Activated T-cell treated with anti-CD3 and anti-CD28 coated beads, Interleukin-2, amount 50 U/mL, for 24 hours (primary cell): ENCODE results near the gene PYGM.

Experiments
- DNase-seq: peaks from one replicate; pipeline ENCODE4 v3.0.0-alpha.2; 2020
- H3K27ac Mint-ChIP-seq: 2 replicates; pipeline ENCODE4 v1.8.0; 2020; ENCODE audit warnings: mild to moderate bottlenecking, mixed read lengths
- H3K27me3 Mint-ChIP-seq: 2 replicates; pipeline ENCODE4 v1.8.0; 2020; ENCODE audit warnings: mixed read lengths
- H3K36me3 Mint-ChIP-seq: 2 replicates; pipeline ENCODE4 v1.8.0; 2020; ENCODE audit warnings: low read depth, mixed read lengths
- H3K4me1 Mint-ChIP-seq: 2 replicates; pipeline ENCODE4 v1.8.0; 2020; ENCODE audit warnings: low read depth, mixed read lengths
- H3K4me3 Mint-ChIP-seq: 2 replicates; pipeline ENCODE4 v1.8.0; 2020; ENCODE audit warnings: mild to moderate bottlenecking, moderate library complexity, mixed read lengths
- H3K9me3 Mint-ChIP-seq: 2 replicates; pipeline ENCODE4 v1.8.0; 2020; ENCODE audit warnings: mixed read lengths

PYGM gene

GRCh38 chr11:64796757-64797541, 37.2 kb upstream of the PYGM start:
- Mint-ChIP-seq H3K4me1 (peaks cover 36% of the 10 kb centered on the region), H3K27ac (no peak overlapping the region), H3K27me3 (no peaks in the 10 kb centered on the region), H3K9me3 (no peaks in the 10 kb centered on the region), H3K36me3 (peaks cover 77% of the 10 kb centered on the region), H3K4me3 (no peak overlapping the region)
- no peak for DNase-seq

- H3K9me3 Mint-ChIP-seq: no peaks in the 10 kb centered on the region
- peaks cover 76% of the 10 kb centered on the region for H3K36me3 Mint-ChIP-seq
- no peak for DNase-seq
- H3K27ac Mint-ChIP-seq: peak overlapping the region; percentile 58
- H3K4me3 Mint-ChIP-seq: no peak overlapping the region
- no peaks in the 10 kb centered on the region for H3K27me3 Mint-ChIP-seq
- peaks cover 29% of the 10 kb centered on the region for H3K4me1 Mint-ChIP-seq
Measured at GRCh38 chr11:64796047-64796756, 36.4 kb upstream of the PYGM start.

- peaks cover 76% of the 10 kb centered on the region for H3K36me3 Mint-ChIP-seq
- H3K4me1 Mint-ChIP-seq: peaks cover 22% of the 10 kb centered on the region
- H3K27me3 Mint-ChIP-seq: no peaks in the 10 kb centered on the region
- no peak for DNase-seq
- no peak overlapping the region for H3K27ac Mint-ChIP-seq
- H3K4me3 Mint-ChIP-seq: no peak overlapping the region
- H3K9me3 Mint-ChIP-seq: no peaks in the 10 kb centered on the region
Measured at GRCh38 chr11:64794526-64794925, 34.8 kb upstream of the PYGM start.

GRCh38 chr11:64793271-64794160, 33.7 kb upstream of the PYGM start:
- DNase-seq: no peak
- Mint-ChIP-seq H3K27me3 (no peaks in the 10 kb centered on the region), H3K4me1 (peaks cover 19% of the 10 kb centered on the region), H3K9me3 (no peaks in the 10 kb centered on the region), H3K36me3 (peaks cover 78% of the 10 kb centered on the region), H3K4me3 (no peak overlapping the region), H3K27ac (peak overlapping the region; percentile 77)

DNA sequence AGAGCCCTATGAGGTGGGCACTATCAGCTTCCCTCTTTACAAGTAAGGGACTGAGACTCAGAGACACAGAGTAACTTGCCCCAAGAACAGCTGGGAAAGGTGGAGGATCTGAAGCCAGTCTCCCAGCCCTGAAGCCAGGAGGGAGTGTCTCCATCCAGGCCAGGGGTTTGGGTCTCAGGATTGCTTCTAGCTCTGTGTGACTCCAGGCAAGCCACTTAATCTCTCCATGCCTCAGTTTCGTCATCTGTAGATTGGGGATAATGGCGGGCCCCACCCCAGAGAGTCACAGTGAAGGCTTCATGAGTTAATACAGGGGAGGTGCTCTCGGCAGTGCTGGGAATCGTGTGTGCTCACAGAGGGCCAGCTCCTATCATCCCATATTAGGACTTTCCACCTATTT, 32.7 kb upstream of the PYGM start:
- Mint-ChIP-seq H3K9me3 (no peaks in the 10 kb centered on the region), H3K27me3 (no peaks in the 10 kb centered on the region), H3K27ac (no peak overlapping the region), H3K4me1 (peaks cover 23% of the 10 kb centered on the region), H3K36me3 (peaks cover 75% of the 10 kb centered on the region), H3K4me3 (no peak overlapping the region)
- no peak for DNase-seq

- Mint-ChIP-seq H3K4me3 (no peak overlapping the region), H3K36me3 (peaks cover 71% of the 10 kb centered on the region), H3K9me3 (no peaks in the 10 kb centered on the region), H3K4me1 (peaks cover 24% of the 10 kb centered on the region), H3K27me3 (no peaks in the 10 kb centered on the region), H3K27ac (no peak overlapping the region)
- DNase-seq: no peak
Measured at GRCh38 chr11:64791781-64792291, 32.1 kb upstream of the PYGM start.

GRCh38 chr11:64790205-64791095, 30.7 kb upstream of the PYGM start:
- Mint-ChIP-seq H3K9me3 (no peaks in the 10 kb centered on the region), H3K27me3 (no peaks in the 10 kb centered on the region), H3K27ac (no peak overlapping the region), H3K36me3 (peaks cover 59% of the 10 kb centered on the region), H3K4me1 (peaks cover 20% of the 10 kb centered on the region), H3K4me3 (no peak overlapping the region)
- DNase-seq: no peak

GRCh38 chr11:64789331-64790204, 29.8 kb upstream of the PYGM start:
- H3K27ac Mint-ChIP-seq: no peak overlapping the region
- peaks cover 56% of the 10 kb centered on the region for H3K36me3 Mint-ChIP-seq
- DNase-seq: no peak
- no peaks in the 10 kb centered on the region for H3K27me3 Mint-ChIP-seq
- H3K4me3 Mint-ChIP-seq: no peak overlapping the region
- H3K4me1 Mint-ChIP-seq: peaks cover 19% of the 10 kb centered on the region
- H3K9me3 Mint-ChIP-seq: no peaks in the 10 kb centered on the region

- no peak overlapping the region for H3K4me3 Mint-ChIP-seq
- no peak for DNase-seq
- no peak overlapping the region for H3K27ac Mint-ChIP-seq
- H3K4me1 Mint-ChIP-seq: peaks cover 10% of the 10 kb centered on the region
- H3K36me3 Mint-ChIP-seq: peaks cover 48% of the 10 kb centered on the region
- no peaks in the 10 kb centered on the region for H3K9me3 Mint-ChIP-seq
- H3K27me3 Mint-ChIP-seq: no peaks in the 10 kb centered on the region
Measured at GRCh38 chr11:64788321-64789215, 28.8 kb upstream of the PYGM start.

DNA sequence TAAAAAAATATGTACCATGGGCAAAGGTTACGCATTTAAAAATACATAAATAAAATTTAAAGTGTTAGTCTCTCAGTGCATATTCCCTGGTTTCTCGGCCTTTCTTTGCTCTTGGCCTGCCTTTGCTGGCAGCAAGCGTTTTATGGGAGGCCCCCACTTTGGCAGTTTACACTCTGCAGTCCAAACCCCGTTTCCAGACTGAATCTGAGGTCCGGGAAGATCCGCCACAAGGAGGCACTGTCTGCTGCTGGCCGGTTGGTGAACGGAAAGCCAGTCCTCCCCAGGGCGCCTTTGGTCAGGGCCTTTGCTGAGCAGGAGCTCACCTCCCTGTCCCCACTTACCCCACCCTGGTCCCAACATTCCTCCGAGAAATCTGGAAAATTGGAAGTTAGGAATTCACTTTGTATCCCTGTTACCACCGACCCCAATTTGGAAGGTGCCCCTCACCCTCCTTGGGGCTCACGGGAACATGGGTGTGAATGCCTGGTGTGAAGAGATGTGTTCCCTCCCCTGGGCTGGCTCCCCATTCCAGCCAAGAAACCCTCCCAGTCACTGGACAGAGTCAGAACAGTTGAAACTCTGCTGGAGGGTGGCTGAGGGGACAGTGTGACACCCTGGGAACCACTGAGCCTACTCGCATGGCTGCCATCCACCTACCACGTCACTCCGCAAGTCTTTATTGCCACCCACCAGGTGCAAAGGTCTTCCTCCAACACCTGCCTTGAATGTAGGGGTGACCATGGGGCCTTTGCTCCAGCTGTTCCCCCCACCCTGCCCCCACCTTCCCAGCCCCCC, 27.9 kb upstream of the PYGM start:
- Mint-ChIP-seq H3K4me1 (peaks cover 8% of the 10 kb centered on the region), H3K27ac (peak overlapping the region; percentile 47), H3K9me3 (no peaks in the 10 kb centered on the region), H3K4me3 (no peak overlapping the region), H3K36me3 (peaks cover 45% of the 10 kb centered on the region), H3K27me3 (no peaks in the 10 kb centered on the region)
- DNase-seq: peak; percentile 73

- H3K36me3 Mint-ChIP-seq: peaks cover 42% of the 10 kb centered on the region
- H3K4me3 Mint-ChIP-seq: no peak overlapping the region
- no peak for DNase-seq
- H3K4me1 Mint-ChIP-seq: peaks cover 9% of the 10 kb centered on the region
- H3K9me3 Mint-ChIP-seq: no peaks in the 10 kb centered on the region
- no peaks in the 10 kb centered on the region for H3K27me3 Mint-ChIP-seq
- H3K27ac Mint-ChIP-seq: no peak overlapping the region
Measured at GRCh38 chr11:64786308-64786707, 26.5 kb upstream of the PYGM start.
